HepG2 (cell line): ENCODE data around the gene PDK2. TPM values are rescaled to one million over a fixed set of nuclear protein-coding genes. Genes with fewer than 3 reads are reported as not detected.

ENCODE experiments used
- E2F1 ChIP-seq: sonication (generic); formaldehyde crosslinking; IDR thresholded peaks from 2 replicates; pipeline ENCODE4 v1.5.0; 2020; ENCODE audit warnings: missing genetic modification reagents
- ELF1 ChIP-seq: sonication (generic); formaldehyde crosslinking; IDR thresholded peaks from 2 replicates; pipeline ENCODE4 v1.4.0; 2020; ENCODE audit warnings: missing genetic modification reagents
- ELF3 ChIP-seq: IDR thresholded peaks from 2 replicates; pipeline ENCODE4 v1.6.1; 2016; ENCODE audit warnings: missing genetic modification reagents, missing compliant biosample characterization
- KDM3A ChIP-seq: IDR thresholded peaks from 2 replicates; pipeline ENCODE4 v1.6.1; 2018; ENCODE audit warnings: low read depth, missing compliant biosample characterization
- KLF15 ChIP-seq: sonication (generic); formaldehyde crosslinking; IDR thresholded peaks from 2 replicates; pipeline ENCODE4 v1.8.1; 2023; ENCODE audit warnings: borderline replicate concordance, mild to moderate bottlenecking, inconsistent platforms, missing genetic modification reagents, mixed read lengths
- SNRNP70 ChIP-seq: fragments of 200-400 bp; formaldehyde crosslinking; IDR thresholded peaks from 2 replicates; pipeline ENCODE4 v1.6.1; 2017; ENCODE audit warnings: mild to moderate bottlenecking, low read depth, low read length, moderate library complexity
- SP2 ChIP-seq: sonication (generic); formaldehyde crosslinking; IDR thresholded peaks from 2 replicates; pipeline ENCODE4 v1.5.1; 2020; ENCODE audit warnings: mild to moderate bottlenecking, missing genetic modification reagents
- TBP ChIP-seq: sonication (generic); formaldehyde crosslinking; IDR thresholded peaks from 2 replicates; pipeline ENCODE4 v1.5.0; 2020; ENCODE audit warnings: missing genetic modification reagents
- TGIF2 ChIP-seq: IDR thresholded peaks from 2 replicates; pipeline ENCODE4 v1.6.1; 2016; ENCODE audit warnings: control low read depth, missing compliant biosample characterization
- TSC22D2 ChIP-seq: sonication (generic); formaldehyde crosslinking; IDR thresholded peaks from 2 replicates; pipeline ENCODE4 v1.5.1; 2020; ENCODE audit warnings: missing genetic modification reagents, mild to moderate bottlenecking, borderline replicate concordance
- ZMYM4 ChIP-seq: sonication (generic); formaldehyde crosslinking; IDR thresholded peaks from 2 replicates; pipeline ENCODE4 v1.8.1; 2023; ENCODE audit warnings: mild to moderate bottlenecking, missing genetic modification reagents
- ZNF496 ChIP-seq: sonication (generic); formaldehyde crosslinking; IDR thresholded peaks from 2 replicates; pipeline ENCODE4 v1.8.1; 2023; ENCODE audit warnings: mild to moderate bottlenecking, moderate library complexity, missing genetic modification reagents; ENCODE audit not compliant: insufficient replicate concordance
- ZNF512 ChIP-seq: sonication (generic); formaldehyde crosslinking; IDR thresholded peaks from 2 replicates; pipeline ENCODE4 v1.4.0; 2020; ENCODE audit warnings: mild to moderate bottlenecking, missing genetic modification reagents
- polyA plus RNA-seq, 8 experiments: library from polyadenylated mRNA; depleted of rRNA in 3 of 8; stranded (reverse) in 7 of 8; unstranded in 1 of 8; fragments of >200 nt; fragmentation: Illumina TruSeq in 4 of 8; extraction: Trizol in 4 of 8; gene quantifications; 2 replicates each; pipeline versions ENCODE4 v1.2.1 to v1.2.3, GENCODE V29; 2011 to 2016; ENCODE audit warnings: low read depth in 4 of 8, missing spikeins in 1 of 8, mixed read lengths in 1 of 8; ENCODE audit not compliant: insufficient read depth in 1 of 8
- total RNA-seq, 5 experiments: library from RNA; depleted of rRNA; stranded (reverse); fragments of >200 nt; fragmentation: Illumina TruSeq; extraction: Trizol; gene quantifications; 2 replicates each; pipeline ENCODE4 v1.2.3, GENCODE V29; 2016; ENCODE audit warnings: low read depth in 1 of 5
- TF ChIP-seq, protein P1 (sequence below): sonication (generic); formaldehyde crosslinking; IDR thresholded peaks from 2 replicates; pipeline ENCODE4 v1.4.0; 2020; ENCODE audit warnings: missing genetic modification reagents
- TF ChIP-seq, protein P2 (sequence below): IDR thresholded peaks from 2 replicates; pipeline ENCODE4 v1.6.1; 2016; ENCODE audit warnings: mild to moderate bottlenecking, missing biosample characterization, missing genetic modification reagents
- TF ChIP-seq, protein P3 (sequence below), 2 experiments: fragments of 450-650 bp in 1 of 2; sonication (generic) in 1 of 2; formaldehyde crosslinking; IDR thresholded peaks; 2 replicates each; pipeline versions ENCODE4 v1.5.0 to v1.8.0; 2020 to 2022; ENCODE audit warnings: mild to moderate bottlenecking in 1 of 2, missing genetic modification reagents in 1 of 2
- TF ChIP-seq, protein P4 (sequence below): sonication (generic); formaldehyde crosslinking; IDR thresholded peaks from 2 replicates; pipeline ENCODE4 v1.5.0; 2020; ENCODE audit warnings: mild to moderate bottlenecking, missing genetic modification reagents

PDK2 gene
- total and polyA plus RNA-seq, 2 of the 13 experiments (the other 11 are each of a cell fraction or from before 2014, with no cell fraction given), result 18.5 to 59.7 TPM

- TF ChIP-seq, protein P1, sequence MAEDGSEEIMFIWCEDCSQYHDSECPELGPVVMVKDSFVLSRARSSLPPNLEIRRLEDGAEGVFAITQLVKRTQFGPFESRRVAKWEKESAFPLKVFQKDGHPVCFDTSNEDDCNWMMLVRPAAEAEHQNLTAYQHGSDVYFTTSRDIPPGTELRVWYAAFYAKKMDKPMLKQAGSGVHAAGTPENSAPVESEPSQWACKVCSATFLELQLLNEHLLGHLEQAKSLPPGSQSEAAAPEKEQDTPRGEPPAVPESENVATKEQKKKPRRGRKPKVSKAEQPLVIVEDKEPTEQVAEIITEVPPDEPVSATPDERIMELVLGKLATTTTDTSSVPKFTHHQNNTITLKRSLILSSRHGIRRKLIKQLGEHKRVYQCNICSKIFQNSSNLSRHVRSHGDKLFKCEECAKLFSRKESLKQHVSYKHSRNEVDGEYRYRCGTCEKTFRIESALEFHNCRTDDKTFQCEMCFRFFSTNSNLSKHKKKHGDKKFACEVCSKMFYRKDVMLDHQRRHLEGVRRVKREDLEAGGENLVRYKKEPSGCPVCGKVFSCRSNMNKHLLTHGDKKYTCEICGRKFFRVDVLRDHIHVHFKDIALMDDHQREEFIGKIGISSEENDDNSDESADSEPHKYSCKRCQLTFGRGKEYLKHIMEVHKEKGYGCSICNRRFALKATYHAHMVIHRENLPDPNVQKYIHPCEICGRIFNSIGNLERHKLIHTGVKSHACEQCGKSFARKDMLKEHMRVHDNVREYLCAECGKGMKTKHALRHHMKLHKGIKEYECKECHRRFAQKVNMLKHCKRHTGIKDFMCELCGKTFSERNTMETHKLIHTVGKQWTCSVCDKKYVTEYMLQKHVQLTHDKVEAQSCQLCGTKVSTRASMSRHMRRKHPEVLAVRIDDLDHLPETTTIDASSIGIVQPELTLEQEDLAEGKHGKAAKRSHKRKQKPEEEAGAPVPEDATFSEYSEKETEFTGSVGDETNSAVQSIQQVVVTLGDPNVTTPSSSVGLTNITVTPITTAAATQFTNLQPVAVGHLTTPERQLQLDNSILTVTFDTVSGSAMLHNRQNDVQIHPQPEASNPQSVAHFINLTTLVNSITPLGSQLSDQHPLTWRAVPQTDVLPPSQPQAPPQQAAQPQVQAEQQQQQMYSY (CRISPR knock-in tag), result peak; percentile 23; the same call in 1 of the 2 replicates
- TF ChIP-seq ZNF496 (CRISPR knock-in tag) (no peak), TBP (CRISPR knock-in tag) (no peak), TGIF2 (CRISPR knock-in tag) (no peak), ELF1 (CRISPR knock-in tag) (no peak), KLF15 (peak; percentile 54; the same call in 1 of the 2 replicates), TSC22D2 (CRISPR knock-in tag) (peak; percentile 52; the same call in 1 of the 2 replicates), SNRNP70 (no peak), E2F1 (CRISPR knock-in tag) (no peak), KDM3A (peak; percentile 75; the same call in 1 of the 2 replicates), SP2 (peak; percentile 53), ZNF512 (CRISPR knock-in tag) (no peak), ELF3 (CRISPR knock-in tag) (peak; percentile 76), ZMYM4 (peak; percentile 51; the same call in 1 of the 2 replicates)
- TF ChIP-seq, protein P2, sequence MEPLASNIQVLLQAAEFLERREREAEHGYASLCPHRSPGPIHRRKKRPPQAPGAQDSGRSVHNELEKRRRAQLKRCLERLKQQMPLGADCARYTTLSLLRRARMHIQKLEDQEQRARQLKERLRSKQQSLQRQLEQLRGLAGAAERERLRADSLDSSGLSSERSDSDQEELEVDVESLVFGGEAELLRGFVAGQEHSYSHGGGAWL (CRISPR knock-in tag), result peak; percentile 73; the same call in 1 of the 2 replicates
- TF ChIP-seq, protein P3, sequence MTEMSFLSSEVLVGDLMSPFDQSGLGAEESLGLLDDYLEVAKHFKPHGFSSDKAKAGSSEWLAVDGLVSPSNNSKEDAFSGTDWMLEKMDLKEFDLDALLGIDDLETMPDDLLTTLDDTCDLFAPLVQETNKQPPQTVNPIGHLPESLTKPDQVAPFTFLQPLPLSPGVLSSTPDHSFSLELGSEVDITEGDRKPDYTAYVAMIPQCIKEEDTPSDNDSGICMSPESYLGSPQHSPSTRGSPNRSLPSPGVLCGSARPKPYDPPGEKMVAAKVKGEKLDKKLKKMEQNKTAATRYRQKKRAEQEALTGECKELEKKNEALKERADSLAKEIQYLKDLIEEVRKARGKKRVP (CRISPR knock-in tag; IDR thresholded peaks at IDR 0.05), result no peak
- TF ChIP-seq, protein P4, sequence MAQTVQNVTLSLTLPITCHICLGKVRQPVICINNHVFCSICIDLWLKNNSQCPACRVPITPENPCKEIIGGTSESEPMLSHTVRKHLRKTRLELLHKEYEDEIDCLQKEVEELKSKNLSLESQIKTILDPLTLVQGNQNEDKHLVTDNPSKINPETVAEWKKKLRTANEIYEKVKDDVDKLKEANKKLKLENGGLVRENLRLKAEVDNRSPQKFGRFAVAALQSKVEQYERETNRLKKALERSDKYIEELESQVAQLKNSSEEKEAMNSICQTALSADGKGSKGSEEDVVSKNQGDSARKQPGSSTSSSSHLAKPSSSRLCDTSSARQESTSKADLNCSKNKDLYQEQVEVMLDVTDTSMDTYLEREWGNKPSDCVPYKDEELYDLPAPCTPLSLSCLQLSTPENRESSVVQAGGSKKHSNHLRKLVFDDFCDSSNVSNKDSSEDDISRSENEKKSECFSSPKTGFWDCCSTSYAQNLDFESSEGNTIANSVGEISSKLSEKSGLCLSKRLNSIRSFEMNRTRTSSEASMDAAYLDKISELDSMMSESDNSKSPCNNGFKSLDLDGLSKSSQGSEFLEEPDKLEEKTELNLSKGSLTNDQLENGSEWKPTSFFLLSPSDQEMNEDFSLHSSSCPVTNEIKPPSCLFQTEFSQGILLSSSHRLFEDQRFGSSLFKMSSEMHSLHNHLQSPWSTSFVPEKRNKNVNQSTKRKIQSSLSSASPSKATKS (CRISPR knock-in tag), result no peak
Measured at GRCh38 chr17:50151041-50151936, 56.1 kb downstream of the PDK2 start (continued).
